ENCODE measurements around the gene VASP. TPM values are rescaled to one million over a fixed set of nuclear protein-coding genes. Genes with fewer than 3 reads are reported as not detected.

The VASP gene
- total RNA-seq, 6 experiments from 2014 or later, result 19.4 to 64.1 (median 30.6) TPM

DNA sequence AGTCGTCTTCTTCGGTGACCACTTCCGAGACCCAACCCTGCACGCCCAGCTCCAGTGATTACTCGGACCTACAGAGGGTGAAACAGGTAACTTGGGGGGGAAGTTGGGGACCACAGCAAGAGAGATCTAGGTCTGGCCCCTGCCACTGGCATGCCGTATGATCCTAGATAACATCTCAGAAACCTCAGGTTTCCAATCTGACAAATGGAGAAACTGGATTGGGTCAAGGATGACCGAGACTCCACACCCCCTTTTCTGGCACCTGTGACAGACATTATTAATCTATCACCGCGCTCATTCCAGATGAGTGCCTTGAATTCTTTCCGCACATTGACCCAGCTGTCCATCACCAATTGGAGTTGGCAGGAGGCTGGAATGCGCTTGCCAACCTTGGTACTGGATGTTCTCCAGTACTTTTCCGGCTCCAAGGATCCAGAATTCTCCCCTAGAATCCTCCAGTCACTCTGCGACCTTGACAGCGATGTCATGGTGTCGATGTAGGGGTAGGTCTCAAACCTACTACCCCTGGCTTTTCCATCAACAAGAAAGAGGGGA lies 17.4 kb downstream of the VASP start:
- TF ChIP-seq POLR2A (IDR thresholded peaks at IDR 0.05), result no peak
- TF ChIP-seq, protein P1, sequence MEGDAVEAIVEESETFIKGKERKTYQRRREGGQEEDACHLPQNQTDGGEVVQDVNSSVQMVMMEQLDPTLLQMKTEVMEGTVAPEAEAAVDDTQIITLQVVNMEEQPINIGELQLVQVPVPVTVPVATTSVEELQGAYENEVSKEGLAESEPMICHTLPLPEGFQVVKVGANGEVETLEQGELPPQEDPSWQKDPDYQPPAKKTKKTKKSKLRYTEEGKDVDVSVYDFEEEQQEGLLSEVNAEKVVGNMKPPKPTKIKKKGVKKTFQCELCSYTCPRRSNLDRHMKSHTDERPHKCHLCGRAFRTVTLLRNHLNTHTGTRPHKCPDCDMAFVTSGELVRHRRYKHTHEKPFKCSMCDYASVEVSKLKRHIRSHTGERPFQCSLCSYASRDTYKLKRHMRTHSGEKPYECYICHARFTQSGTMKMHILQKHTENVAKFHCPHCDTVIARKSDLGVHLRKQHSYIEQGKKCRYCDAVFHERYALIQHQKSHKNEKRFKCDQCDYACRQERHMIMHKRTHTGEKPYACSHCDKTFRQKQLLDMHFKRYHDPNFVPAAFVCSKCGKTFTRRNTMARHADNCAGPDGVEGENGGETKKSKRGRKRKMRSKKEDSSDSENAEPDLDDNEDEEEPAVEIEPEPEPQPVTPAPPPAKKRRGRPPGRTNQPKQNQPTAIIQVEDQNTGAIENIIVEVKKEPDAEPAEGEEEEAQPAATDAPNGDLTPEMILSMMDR (IDR thresholded peaks at IDR 0.05), result no peak
- H3K36me3 ChIP-seq, result peaks cover 0 to 34% (median 20%) of the 10 kb centered on the region in 4 donors
- ATAC-seq, result peak; percentile 21 to 65 (median 31)
- DNase-seq, result peak in 2 of 3 donors; percentile 69 to 78
- 33% methylated on average over 8 of the region's 15 CpGs for WGBS (ENCODE audit: insufficient coverage, low coverage, low lambda C conversion rate, missing lambda C conversion rate)
- no peaks in the 10 kb centered on the region for H3K9me3 ChIP-seq
- H3K27me3 ChIP-seq, result no peaks in the 10 kb centered on the region
- peak overlapping the region in 1 of 3 donors; percentile 46 for H3K27ac ChIP-seq
- H3K4me1 ChIP-seq, result peaks cover 0 to 34% (median 0%) of the 10 kb centered on the region in 4 donors
- H3K4me3 ChIP-seq, result no peak overlapping the region
- intact Hi-C loops (cut with DNase I), result loop anchor here (5.0 to 10.0 kb wide), 4 partner anchors 43 to 120 kb away; partner anchors contain the start of gene EML2 (in 1 of the 2)

DNA sequence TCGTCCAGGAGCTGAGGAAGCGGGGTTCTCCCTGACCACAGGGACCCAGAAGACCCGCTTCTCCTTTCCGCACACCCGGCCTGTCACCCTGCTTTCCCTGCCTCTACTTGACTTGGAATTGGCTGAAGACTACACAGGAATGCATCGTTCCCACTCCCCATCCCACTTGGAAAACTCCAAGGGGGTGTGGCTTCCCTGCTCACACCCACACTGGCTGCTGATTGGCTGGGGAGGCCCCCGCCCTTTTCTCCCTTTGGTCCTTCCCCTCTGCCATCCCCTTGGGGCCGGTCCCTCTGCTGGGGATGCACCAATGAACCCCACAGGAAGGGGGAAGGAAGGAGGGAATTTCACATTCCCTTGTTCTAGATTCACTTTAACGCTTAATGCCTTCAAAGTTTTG lies 18.9 kb downstream of the VASP start:
- peaks cover 0 to 34% (median 0%) of the 10 kb centered on the region in 4 donors for H3K4me1 ChIP-seq
- peak; percentile 47 to 67 (median 59) for ATAC-seq
- peaks cover 0 to 21% (median 12%) of the 10 kb centered on the region in 4 donors for H3K36me3 ChIP-seq
- WGBS (ENCODE audit: insufficient coverage, low coverage, low lambda C conversion rate, missing lambda C conversion rate), result 62% methylated on average over 9 of the region's 9 CpGs
- no peaks in the 10 kb centered on the region for H3K9me3 ChIP-seq
- peak in 2 of 3 donors; percentile 55 to 70 for DNase-seq
- intact Hi-C loops (cut with DNase I), result loop anchor here (10.0 kb wide), 3 partner anchors 49 to 119 kb away; partner anchors contain the start of gene EML2 (in 1 of the 2)
- H3K27ac ChIP-seq, result no peak overlapping the region
- no peaks in the 10 kb centered on the region for H3K27me3 ChIP-seq
- no peak overlapping the region for H3K4me3 ChIP-seq
- TF ChIP-seq, protein P1 (IDR thresholded peaks at IDR 0.05), result no peak
- no peak for TF ChIP-seq POLR2A (IDR thresholded peaks at IDR 0.05)

DNA sequence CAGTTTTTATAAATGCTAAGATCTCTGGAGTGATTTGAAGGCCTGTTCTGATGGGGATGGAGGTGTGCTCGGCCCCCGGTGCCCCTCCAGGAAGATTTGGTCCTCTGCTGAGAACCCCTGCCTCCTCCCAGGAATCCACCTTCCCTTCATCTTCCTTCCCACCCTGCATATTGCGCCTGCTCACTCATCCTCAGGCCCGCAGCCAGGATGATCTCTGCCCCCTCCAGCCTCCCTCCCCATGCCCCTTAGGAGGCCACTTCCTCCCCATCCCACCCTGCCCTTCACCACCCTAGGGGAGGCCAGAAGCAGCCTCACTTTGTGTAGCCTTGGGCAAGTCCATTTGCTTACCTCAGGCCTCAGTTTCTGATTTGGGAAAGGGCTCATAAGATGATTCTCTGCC lies 19.7 kb downstream of the VASP start:
- no peaks in the 10 kb centered on the region for H3K9me3 ChIP-seq
- no peak overlapping the region for H3K27ac ChIP-seq
- no peak for ATAC-seq
- DNase-seq, result no peak
- H3K36me3 ChIP-seq, result peaks cover 0 to 17% (median 10%) of the 10 kb centered on the region in 4 donors
- TF ChIP-seq, protein P1 (IDR thresholded peaks at IDR 0.05), result no peak
- TF ChIP-seq POLR2A (IDR thresholded peaks at IDR 0.05), result no peak
- H3K27me3 ChIP-seq, result no peaks in the 10 kb centered on the region
- intact Hi-C loops (cut with DNase I), result loop anchor here (10.0 kb wide), 3 partner anchors 48 to 118 kb away; partner anchors contain the start of gene EML2 (in 1 of the 2)
- WGBS (ENCODE audit: insufficient coverage, low coverage, low lambda C conversion rate, missing lambda C conversion rate), result 93% methylated on average over 4 of the region's 4 CpGs
- H3K4me1 ChIP-seq, result peaks cover 0 to 34% (median 0%) of the 10 kb centered on the region in 4 donors
- H3K4me3 ChIP-seq, result no peak overlapping the region

DNA sequence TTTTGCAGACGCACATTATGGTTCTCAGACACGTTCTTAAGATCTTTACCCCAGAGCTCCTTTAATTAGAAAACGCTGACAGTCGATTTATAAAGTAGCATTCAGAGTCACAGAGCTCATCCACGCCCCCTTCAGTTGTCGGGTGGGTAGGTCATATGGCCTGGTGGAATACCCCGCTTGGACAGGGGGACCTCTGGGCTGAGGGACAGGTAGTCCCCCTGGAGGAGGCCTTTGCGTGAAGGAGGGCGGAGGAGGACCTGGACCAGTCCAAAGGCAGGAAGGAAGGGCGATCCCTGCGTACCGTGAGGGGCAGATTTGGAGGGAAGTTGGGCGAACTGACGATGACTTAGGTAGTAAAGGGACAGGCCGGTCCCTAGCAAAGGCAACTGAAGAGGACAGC lies 20.5 kb downstream of the VASP start:
- no peaks in the 10 kb centered on the region for H3K27me3 ChIP-seq
- H3K27ac ChIP-seq, result no peak overlapping the region
- intact Hi-C loops (cut with DNase I), result loop anchor here (10.0 kb wide), 3 partner anchors 47 to 117 kb away; partner anchors contain the start of gene EML2 (in 1 of the 2)
- no peak for ATAC-seq
- TF ChIP-seq, protein P1 (IDR thresholded peaks at IDR 0.05), result no peak
- TF ChIP-seq POLR2A (IDR thresholded peaks at IDR 0.05), result no peak
- peak in 1 of 3 donors; percentile 40 for DNase-seq
- peaks cover 0 to 34% (median 0%) of the 10 kb centered on the region in 4 donors for H3K4me1 ChIP-seq
- no peak overlapping the region for H3K4me3 ChIP-seq
- no peaks in the 10 kb centered on the region for H3K9me3 ChIP-seq
- 82% methylated on average over 15 of the region's 15 CpGs for WGBS (ENCODE audit: insufficient coverage, low coverage, low lambda C conversion rate, missing lambda C conversion rate)
- peaks cover 0 to 14% (median 9%) of the 10 kb centered on the region in 4 donors for H3K36me3 ChIP-seq

All from right lobe of liver (tissue), 6 donors.